Measurements from ENCODE around the gene NSL1. TPM values are rescaled to one million over a fixed set of nuclear protein-coding genes. Genes with fewer than 3 reads are reported as not detected.
"Not testable (repeated sequence)": the region's sequence is repeated elsewhere in the genome, so short reads cannot be mapped to it uniquely, and the experiment has no call there.

Gene NSL1
- total and polyA plus RNA-seq, 2 donors (not counting 1 experiment from before 2014, with no cell fraction given) = 21.4 to 24.4 TPM

DNA sequence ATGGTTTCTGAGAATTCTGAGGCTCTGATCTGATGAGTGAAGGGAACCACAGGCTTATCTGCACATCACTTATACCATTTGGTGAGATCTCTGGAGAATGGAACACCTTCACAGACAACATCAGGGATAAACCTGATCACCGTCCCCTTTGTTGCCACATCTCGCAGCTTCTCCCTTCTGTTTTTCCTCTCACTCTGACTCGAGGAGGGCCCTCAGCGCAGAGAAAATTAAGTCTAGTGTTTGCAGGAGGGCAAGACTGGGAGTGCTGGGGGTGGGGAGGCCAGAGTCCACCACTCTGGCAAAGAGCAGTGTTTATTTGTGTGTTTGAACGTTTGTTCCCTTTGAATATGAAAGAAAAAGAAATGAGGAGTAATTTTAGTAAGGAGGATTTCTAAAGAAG is 63.0 kb downstream of the NSL1 start:
- Histone ChIP-seq H3K27ac (ENCODE audit: insufficient read depth, low read length) (no peak overlapping the region), H2AFZ (ENCODE audit: low read length) (no peak overlapping the region), H3K4me2 (ENCODE audit: extremely low read depth, insufficient read depth, low read length) (no peak overlapping the region), H3K79me2 (ENCODE audit: control insufficient read depth, insufficient read depth, low read length) (no peaks in the 10 kb centered on the region), H3K4me1 (ENCODE audit: control insufficient read depth, extremely low read depth, insufficient read depth, low read length) (no peaks in the 10 kb centered on the region), H3K9ac (ENCODE audit: insufficient read depth, low read length) (no peak overlapping the region), H3K9me3 (ENCODE audit: control insufficient read depth, insufficient read depth, low read depth, low read length) (no peaks in the 10 kb centered on the region), H3K27me3 (ENCODE audit: control insufficient read depth, insufficient read depth, low read length) (no peaks in the 10 kb centered on the region), H3K36me3 (ENCODE audit: control insufficient read depth, insufficient read depth, low read length) (peaks cover 2% of the 10 kb centered on the region), H3K4me3 (replicated peaks in 1 of 4; ENCODE audit: control extremely low read depth in 1 of 4, insufficient read depth in 1 of 4, low read depth in 3 of 4, low read length in 4 of 4) (no peak overlapping the region), H4K20me1 (ENCODE audit: control insufficient read depth, extremely low read depth, insufficient read depth, low read length) (no peaks in the 10 kb centered on the region)
- TF ChIP-seq, protein P1, sequence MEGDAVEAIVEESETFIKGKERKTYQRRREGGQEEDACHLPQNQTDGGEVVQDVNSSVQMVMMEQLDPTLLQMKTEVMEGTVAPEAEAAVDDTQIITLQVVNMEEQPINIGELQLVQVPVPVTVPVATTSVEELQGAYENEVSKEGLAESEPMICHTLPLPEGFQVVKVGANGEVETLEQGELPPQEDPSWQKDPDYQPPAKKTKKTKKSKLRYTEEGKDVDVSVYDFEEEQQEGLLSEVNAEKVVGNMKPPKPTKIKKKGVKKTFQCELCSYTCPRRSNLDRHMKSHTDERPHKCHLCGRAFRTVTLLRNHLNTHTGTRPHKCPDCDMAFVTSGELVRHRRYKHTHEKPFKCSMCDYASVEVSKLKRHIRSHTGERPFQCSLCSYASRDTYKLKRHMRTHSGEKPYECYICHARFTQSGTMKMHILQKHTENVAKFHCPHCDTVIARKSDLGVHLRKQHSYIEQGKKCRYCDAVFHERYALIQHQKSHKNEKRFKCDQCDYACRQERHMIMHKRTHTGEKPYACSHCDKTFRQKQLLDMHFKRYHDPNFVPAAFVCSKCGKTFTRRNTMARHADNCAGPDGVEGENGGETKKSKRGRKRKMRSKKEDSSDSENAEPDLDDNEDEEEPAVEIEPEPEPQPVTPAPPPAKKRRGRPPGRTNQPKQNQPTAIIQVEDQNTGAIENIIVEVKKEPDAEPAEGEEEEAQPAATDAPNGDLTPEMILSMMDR (conservative IDR thresholded peaks at IDR 0.05 in 1 of 2, IDR thresholded peaks at IDR 0.05 in 1 of 2; ENCODE audit: low read depth in 1 of 2, low read length in 2 of 2) = no peak
- no peak for TF ChIP-seq EZH2 (IDR thresholded peaks at IDR 0.05; ENCODE audit: low read length, missing control alignments)
- DNase-seq (ENCODE audit: low read depth in 2 of 2) = no peak

- Histone ChIP-seq H3K4me3 (replicated peaks in 1 of 4; ENCODE audit: control extremely low read depth in 1 of 4, insufficient read depth in 1 of 4, low read depth in 3 of 4, low read length in 4 of 4) (no peak overlapping the region), H3K4me1 (ENCODE audit: control insufficient read depth, extremely low read depth, insufficient read depth, low read length) (no peaks in the 10 kb centered on the region), H3K9me3 (ENCODE audit: control insufficient read depth, insufficient read depth, low read depth, low read length) (no peaks in the 10 kb centered on the region), H3K4me2 (ENCODE audit: extremely low read depth, insufficient read depth, low read length) (peak overlapping the region; percentile 9), H3K79me2 (ENCODE audit: control insufficient read depth, insufficient read depth, low read length) (no peaks in the 10 kb centered on the region), H3K27me3 (ENCODE audit: control insufficient read depth, insufficient read depth, low read length) (no peaks in the 10 kb centered on the region), H3K27ac (ENCODE audit: insufficient read depth, low read length) (peak overlapping the region; percentile 43), H3K36me3 (ENCODE audit: control insufficient read depth, insufficient read depth, low read length) (peaks cover 2% of the 10 kb centered on the region), H2AFZ (ENCODE audit: low read length) (no peak overlapping the region), H3K9ac (ENCODE audit: insufficient read depth, low read length) (no peak overlapping the region), H4K20me1 (ENCODE audit: control insufficient read depth, extremely low read depth, insufficient read depth, low read length) (no peaks in the 10 kb centered on the region)
- TF ChIP-seq EZH2 (IDR thresholded peaks at IDR 0.05; ENCODE audit: low read length, missing control alignments) = no peak
- TF ChIP-seq, protein P1 (conservative IDR thresholded peaks at IDR 0.05 in 1 of 2, IDR thresholded peaks at IDR 0.05 in 1 of 2; ENCODE audit: low read depth in 1 of 2, low read length in 2 of 2) = no peak
- peak; percentile 31 to 93 for DNase-seq (ENCODE audit: low read depth in 2 of 2)
These were observed 64.0 kb downstream of the NSL1 start for GRCh38 chr1:212727386-212728181.

DNA sequence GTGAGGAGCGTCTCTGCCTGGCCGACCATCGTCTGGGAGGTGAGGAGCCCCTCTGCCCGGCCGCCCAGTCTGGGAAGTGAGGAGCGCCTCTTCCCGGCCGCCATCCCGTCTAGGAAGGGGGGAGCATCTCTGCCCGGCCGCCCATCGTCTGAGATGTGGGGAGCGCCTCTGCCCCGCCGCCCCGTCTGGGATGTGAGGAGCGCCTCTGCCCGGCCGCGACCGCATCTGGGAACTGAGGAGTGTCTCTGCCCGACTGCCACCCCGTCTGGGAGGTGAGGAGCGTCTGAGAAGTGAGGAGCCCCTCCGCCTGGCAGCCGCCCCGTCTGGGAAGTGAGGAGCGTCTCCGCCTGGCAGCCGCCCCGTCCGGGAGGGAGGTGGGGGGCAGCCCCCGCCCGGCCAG is 66.9 kb downstream of the NSL1 start:
- H3K9ac ChIP-seq (ENCODE audit: insufficient read depth, low read length); H3K4me2 ChIP-seq (ENCODE audit: extremely low read depth, insufficient read depth, low read length); H3K36me3 ChIP-seq (ENCODE audit: control insufficient read depth, insufficient read depth, low read length); H3K9me3 ChIP-seq (ENCODE audit: control insufficient read depth, insufficient read depth, low read depth, low read length); H3K4me1 ChIP-seq (ENCODE audit: control insufficient read depth, extremely low read depth, insufficient read depth, low read length); H3K79me2 ChIP-seq (ENCODE audit: control insufficient read depth, insufficient read depth, low read length); H2AFZ ChIP-seq (ENCODE audit: low read length); DNase-seq (ENCODE audit: low read depth in 2 of 2); H3K27me3 ChIP-seq (ENCODE audit: control insufficient read depth, insufficient read depth, low read length); H3K4me3 ChIP-seq (replicated peaks in 1 of 4; ENCODE audit: control extremely low read depth in 1 of 4, insufficient read depth in 1 of 4, low read depth in 3 of 4, low read length in 4 of 4); H3K27ac ChIP-seq (ENCODE audit: insufficient read depth, low read length); H4K20me1 ChIP-seq (ENCODE audit: control insufficient read depth, extremely low read depth, insufficient read depth, low read length): not testable (repeated sequence)

Data from fibroblast of lung (primary cell).